ENCODE measurements around the gene ZDHHC18. TPM values are rescaled to one million over a fixed set of nuclear protein-coding genes. Genes with fewer than 3 reads are reported as not detected.
"Not testable (repeated sequence)": the region's sequence is repeated elsewhere in the genome, so short reads cannot be mapped to it uniquely, and the experiment has no call there.

ZDHHC18 gene
- total RNA-seq, 1 donor from 2014 or later: 27.0 TPM

DNA sequence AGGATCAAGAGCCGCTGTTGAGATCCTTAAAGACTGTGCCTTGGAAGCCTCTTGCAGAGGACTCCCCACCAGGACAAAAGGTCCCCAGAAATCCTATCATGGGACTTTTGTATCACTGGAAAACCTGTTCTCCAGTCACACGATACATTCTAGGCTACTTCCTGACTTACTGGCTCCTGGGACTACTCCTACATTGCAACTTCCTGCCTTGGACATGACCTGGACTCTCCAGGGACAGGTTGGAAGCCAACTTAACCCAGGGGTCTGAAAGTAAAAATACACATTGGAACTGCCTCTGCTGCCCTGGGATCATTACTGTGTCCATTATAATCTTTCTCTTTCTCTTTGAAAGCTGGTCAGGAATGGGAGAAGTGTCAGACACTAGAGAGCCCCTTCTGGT lies 28.9 kb upstream of the ZDHHC18 start:
- H3K4me3 ChIP-seq (ENCODE audit: low read depth, low read length): no peak overlapping the region

DNA sequence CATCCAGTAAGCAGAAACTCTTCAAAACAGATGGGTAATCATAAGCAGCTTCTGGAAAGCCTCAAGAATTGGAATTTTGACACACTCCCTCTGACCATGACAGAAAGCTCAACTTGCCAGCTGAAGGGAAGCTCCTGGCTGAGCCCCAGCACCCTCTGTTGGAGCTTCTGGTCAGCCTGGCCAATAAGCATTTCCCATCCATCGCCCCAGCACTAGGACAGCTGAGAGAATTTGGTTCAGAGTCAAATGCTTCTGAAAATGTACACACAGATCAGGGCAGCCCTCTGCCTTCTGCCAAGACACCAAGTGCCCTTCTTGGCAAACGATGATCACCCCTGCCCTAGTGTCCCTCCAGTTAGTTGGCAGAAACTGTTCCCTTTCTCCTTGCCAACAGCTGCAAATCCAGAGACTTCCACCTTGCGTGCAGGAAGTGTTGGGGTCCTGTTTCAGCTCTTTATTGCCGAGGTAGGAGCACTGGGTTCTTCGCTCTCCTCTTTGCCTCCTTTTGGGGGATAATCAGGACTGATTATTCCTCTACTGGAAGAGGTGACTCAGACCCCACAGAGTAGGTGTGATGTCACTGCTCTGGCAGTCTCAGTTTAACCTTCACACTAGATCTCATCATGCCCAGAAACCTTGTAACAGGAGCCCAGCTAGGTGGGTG lies 26.9 kb upstream of the ZDHHC18 start:
- TF ChIP-seq, protein P1, sequence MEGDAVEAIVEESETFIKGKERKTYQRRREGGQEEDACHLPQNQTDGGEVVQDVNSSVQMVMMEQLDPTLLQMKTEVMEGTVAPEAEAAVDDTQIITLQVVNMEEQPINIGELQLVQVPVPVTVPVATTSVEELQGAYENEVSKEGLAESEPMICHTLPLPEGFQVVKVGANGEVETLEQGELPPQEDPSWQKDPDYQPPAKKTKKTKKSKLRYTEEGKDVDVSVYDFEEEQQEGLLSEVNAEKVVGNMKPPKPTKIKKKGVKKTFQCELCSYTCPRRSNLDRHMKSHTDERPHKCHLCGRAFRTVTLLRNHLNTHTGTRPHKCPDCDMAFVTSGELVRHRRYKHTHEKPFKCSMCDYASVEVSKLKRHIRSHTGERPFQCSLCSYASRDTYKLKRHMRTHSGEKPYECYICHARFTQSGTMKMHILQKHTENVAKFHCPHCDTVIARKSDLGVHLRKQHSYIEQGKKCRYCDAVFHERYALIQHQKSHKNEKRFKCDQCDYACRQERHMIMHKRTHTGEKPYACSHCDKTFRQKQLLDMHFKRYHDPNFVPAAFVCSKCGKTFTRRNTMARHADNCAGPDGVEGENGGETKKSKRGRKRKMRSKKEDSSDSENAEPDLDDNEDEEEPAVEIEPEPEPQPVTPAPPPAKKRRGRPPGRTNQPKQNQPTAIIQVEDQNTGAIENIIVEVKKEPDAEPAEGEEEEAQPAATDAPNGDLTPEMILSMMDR (IDR thresholded peaks at IDR 0.05; ENCODE audit: insufficient read depth, low read length, poor library complexity, severe bottlenecking): no peak
- no peaks in the 10 kb centered on the region for H3K27me3 ChIP-seq (ENCODE audit: control insufficient read depth, insufficient read depth, low read length)
- no peak for DNase-seq (ENCODE audit: low read depth)
- H3K4me3 ChIP-seq (ENCODE audit: low read depth, low read length): no peak overlapping the region
- H3K36me3 ChIP-seq (ENCODE audit: control insufficient read depth, insufficient read depth, low read length): no peaks in the 10 kb centered on the region

More for the DNA sequence above, 28.9 kb upstream of the ZDHHC18 start:
- H3K36me3 ChIP-seq (ENCODE audit: control insufficient read depth, insufficient read depth, low read length): no peaks in the 10 kb centered on the region
- no peaks in the 10 kb centered on the region for H3K27me3 ChIP-seq (ENCODE audit: control insufficient read depth, insufficient read depth, low read length)
- TF ChIP-seq, protein P1 (IDR thresholded peaks at IDR 0.05; ENCODE audit: insufficient read depth, low read length, poor library complexity, severe bottlenecking): no peak
- no peak for DNase-seq (ENCODE audit: low read depth)

DNA sequence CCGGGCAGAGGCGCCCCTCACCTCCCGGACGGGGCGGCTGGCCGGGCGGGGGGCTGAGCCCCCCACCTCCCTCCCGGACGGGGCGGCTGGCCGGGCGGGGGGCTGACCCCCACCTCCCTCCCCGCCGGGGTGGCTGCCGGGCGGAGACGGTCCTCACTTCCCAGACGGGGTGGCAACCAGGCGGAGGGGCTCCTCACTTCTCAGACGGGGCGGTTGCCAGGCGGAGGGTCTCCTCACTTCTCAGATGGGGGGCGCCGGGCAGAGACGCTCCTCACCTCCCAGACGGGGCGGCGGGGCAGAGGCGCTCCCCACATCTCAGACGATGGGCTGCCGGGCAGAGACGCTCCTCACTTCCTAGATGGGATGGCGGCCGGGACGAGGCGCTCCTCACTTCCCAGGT lies 22.6 kb upstream of the ZDHHC18 start:
- not testable (repeated sequence) for H3K4me3 ChIP-seq (ENCODE audit: low read depth, low read length); DNase-seq (ENCODE audit: low read depth); H3K27me3 ChIP-seq (ENCODE audit: control insufficient read depth, insufficient read depth, low read length); H3K36me3 ChIP-seq (ENCODE audit: control insufficient read depth, insufficient read depth, low read length)

DNA sequence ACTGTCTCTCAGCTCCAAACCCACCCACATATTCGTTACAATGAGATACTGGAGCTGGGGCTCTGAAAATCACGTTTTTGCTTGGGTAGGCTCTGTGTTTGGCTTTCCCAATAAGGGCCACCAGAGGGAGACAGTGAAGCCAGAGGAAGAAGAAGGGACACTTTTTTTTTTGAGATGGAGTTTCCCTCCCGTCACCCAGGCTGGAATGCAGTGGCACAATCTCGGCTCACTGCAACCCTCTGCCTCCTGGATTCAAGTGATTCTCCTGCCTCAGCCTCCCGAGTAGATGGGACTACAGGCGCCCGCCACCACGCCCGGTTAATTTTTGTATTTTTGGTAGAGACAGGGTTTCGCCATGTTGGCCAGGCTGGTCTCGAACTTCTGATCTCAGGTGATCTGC lies 16.4 kb upstream of the ZDHHC18 start:
- H3K27me3 ChIP-seq (ENCODE audit: control insufficient read depth, insufficient read depth, low read length); H3K4me3 ChIP-seq (ENCODE audit: low read depth, low read length); DNase-seq (ENCODE audit: low read depth); H3K36me3 ChIP-seq (ENCODE audit: control insufficient read depth, insufficient read depth, low read length): not testable (repeated sequence)
- TF ChIP-seq, protein P1 (IDR thresholded peaks at IDR 0.05; ENCODE audit: insufficient read depth, low read length, poor library complexity, severe bottlenecking): peak; percentile 84

DNA sequence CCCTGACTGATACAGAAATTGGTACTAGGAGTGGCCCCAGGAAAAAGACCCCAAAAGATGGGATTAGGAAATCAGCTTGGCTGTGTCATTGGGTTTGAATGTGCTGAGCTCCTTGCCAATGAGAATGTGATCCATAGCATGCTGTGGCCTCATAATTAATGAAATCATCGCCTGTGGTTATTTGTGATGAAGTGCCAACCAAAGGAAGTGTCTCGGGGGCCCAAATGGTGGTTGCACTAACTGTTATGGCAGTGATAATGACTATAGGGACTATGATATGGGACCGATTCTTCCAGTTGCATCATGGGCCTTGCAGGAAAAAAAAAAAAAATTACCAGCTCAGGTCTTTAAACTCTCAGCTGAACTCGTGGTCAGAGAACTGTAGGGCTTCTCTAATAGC lies 15.4 kb upstream of the ZDHHC18 start:
- TF ChIP-seq, protein P1 (IDR thresholded peaks at IDR 0.05; ENCODE audit: insufficient read depth, low read length, poor library complexity, severe bottlenecking): no peak
- DNase-seq (ENCODE audit: low read depth): no peak
- H3K27me3 ChIP-seq (ENCODE audit: control insufficient read depth, insufficient read depth, low read length): no peaks in the 10 kb centered on the region
- H3K4me3 ChIP-seq (ENCODE audit: low read depth, low read length): no peak overlapping the region
- H3K36me3 ChIP-seq (ENCODE audit: control insufficient read depth, insufficient read depth, low read length): no peaks in the 10 kb centered on the region

DNA sequence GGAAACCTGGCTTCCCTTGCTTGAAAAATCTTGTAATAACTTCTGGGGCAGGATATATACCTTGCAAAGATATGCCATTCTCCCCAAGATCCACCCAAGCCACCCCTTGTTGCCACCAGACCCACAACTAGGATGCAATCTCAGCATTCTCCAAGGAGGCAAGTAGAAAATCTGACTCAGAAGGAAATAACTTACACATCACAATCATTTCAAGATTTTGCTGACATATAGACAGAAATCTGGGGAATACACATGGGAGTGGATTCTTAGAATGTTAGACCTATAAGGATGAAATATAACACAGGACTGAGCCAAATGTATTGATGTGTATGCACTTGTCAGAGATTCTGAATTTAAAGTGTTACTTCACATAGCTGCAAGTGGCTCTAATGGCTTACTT lies 14.8 kb upstream of the ZDHHC18 start:
- Histone ChIP-seq H3K27me3 (ENCODE audit: control insufficient read depth, insufficient read depth, low read length) (no peaks in the 10 kb centered on the region), H3K36me3 (ENCODE audit: control insufficient read depth, insufficient read depth, low read length) (no peaks in the 10 kb centered on the region), H3K4me3 (ENCODE audit: low read depth, low read length) (no peak overlapping the region)
- TF ChIP-seq, protein P1 (IDR thresholded peaks at IDR 0.05; ENCODE audit: insufficient read depth, low read length, poor library complexity, severe bottlenecking): no peak
- no peak for DNase-seq (ENCODE audit: low read depth)

Data from kidney epithelial cell (primary cell).